ENCODE data around the gene PARP14. TPM values are rescaled to one million over a fixed set of nuclear protein-coding genes. Genes with fewer than 3 reads are reported as not detected.

The PARP14 gene
- total RNA-seq, 1 donor from 2014 or later, result 14.1 TPM

DNA sequence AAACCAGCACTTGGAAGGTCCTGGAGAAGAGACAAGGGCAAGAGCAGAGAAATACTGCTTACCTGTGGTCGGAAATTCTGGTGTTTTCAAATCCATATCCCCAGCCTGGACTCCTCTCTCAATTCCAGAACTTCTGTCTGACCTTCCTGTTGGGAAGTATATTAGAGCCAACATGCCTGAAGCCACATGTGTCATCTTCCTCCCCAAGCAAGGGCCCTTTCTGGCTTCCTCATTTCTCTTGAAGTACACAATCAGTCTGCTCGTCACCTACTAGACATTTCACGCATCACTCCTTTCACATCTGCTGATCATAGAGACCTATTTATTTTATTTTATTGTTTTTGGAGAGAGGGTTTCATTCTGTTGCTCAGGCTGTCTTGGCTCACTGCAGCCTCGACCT is 8.4 kb downstream of the PARP14 start:
- no peak for DNase-seq (ENCODE audit: low spot score)
- TF ChIP-seq, protein P1, sequence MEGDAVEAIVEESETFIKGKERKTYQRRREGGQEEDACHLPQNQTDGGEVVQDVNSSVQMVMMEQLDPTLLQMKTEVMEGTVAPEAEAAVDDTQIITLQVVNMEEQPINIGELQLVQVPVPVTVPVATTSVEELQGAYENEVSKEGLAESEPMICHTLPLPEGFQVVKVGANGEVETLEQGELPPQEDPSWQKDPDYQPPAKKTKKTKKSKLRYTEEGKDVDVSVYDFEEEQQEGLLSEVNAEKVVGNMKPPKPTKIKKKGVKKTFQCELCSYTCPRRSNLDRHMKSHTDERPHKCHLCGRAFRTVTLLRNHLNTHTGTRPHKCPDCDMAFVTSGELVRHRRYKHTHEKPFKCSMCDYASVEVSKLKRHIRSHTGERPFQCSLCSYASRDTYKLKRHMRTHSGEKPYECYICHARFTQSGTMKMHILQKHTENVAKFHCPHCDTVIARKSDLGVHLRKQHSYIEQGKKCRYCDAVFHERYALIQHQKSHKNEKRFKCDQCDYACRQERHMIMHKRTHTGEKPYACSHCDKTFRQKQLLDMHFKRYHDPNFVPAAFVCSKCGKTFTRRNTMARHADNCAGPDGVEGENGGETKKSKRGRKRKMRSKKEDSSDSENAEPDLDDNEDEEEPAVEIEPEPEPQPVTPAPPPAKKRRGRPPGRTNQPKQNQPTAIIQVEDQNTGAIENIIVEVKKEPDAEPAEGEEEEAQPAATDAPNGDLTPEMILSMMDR (IDR thresholded peaks at IDR 0.05), result no peak
- Mint-ChIP-seq H3K9me3 (ENCODE audit: low read depth) (no peaks in the 10 kb centered on the region), H3K4me1 (ENCODE audit: low read depth) (no peaks in the 10 kb centered on the region), H3K27me3 (ENCODE audit: low read depth) (no peaks in the 10 kb centered on the region), H3K27ac (ENCODE audit: unreplicated experiment) (no peak overlapping the region), H3K4me3 (ENCODE audit: unreplicated experiment) (no peak overlapping the region), H3K36me3 (ENCODE audit: low read depth) (peaks cover 25% of the 10 kb centered on the region)

DNA sequence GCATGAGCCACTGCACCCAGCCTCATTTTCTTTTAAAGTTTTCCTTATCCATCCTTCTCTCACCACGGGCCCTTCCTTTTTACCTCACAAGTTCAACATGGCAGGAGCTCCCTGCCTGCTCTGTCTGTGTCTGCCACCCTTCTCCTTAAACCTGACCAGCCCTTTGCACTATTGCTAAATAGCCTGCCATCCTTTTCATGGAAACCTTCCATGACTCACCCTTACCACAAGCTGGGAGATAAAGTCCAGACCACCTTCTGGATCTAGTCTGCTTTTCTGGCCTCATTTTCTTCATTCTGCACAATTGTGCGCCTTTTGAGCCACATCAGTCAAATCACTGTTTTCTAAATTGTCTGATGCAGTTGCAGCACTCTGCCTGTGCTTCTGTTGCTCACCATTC is 8.9 kb downstream of the PARP14 start:
- TF ChIP-seq, protein P1 (IDR thresholded peaks at IDR 0.05), result no peak
- Mint-ChIP-seq H3K4me1 (ENCODE audit: low read depth) (no peaks in the 10 kb centered on the region), H3K36me3 (ENCODE audit: low read depth) (peaks cover 25% of the 10 kb centered on the region), H3K4me3 (ENCODE audit: unreplicated experiment) (no peak overlapping the region), H3K27ac (ENCODE audit: unreplicated experiment) (no peak overlapping the region), H3K27me3 (ENCODE audit: low read depth) (no peaks in the 10 kb centered on the region), H3K9me3 (ENCODE audit: low read depth) (no peaks in the 10 kb centered on the region)
- no peak for DNase-seq (ENCODE audit: low spot score)

DNA sequence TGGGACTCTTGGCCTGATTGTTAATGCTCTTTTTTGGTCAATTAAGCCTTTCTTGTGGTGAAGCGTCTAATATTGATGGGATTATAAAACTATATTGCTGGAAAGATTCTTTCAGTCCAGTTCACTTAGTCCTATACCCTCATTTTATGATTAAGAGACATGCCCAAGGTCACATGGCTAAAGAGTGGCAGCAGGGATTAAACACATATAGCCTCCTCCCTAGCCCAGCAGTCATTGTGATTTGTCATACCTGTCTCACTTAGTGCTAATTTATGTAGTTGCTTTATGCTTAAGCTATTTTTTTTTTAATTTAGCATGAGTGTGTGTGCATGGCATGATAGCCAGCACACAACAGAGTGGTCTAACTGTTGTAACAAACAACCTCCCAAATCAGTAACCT is 9.5 kb downstream of the PARP14 start:
- TF ChIP-seq, protein P1 (IDR thresholded peaks at IDR 0.05), result no peak
- Mint-ChIP-seq H3K9me3 (ENCODE audit: low read depth) (no peaks in the 10 kb centered on the region), H3K4me3 (ENCODE audit: unreplicated experiment) (no peak overlapping the region), H3K36me3 (ENCODE audit: low read depth) (peaks cover 28% of the 10 kb centered on the region), H3K27me3 (ENCODE audit: low read depth) (no peaks in the 10 kb centered on the region), H3K27ac (ENCODE audit: unreplicated experiment) (no peak overlapping the region), H3K4me1 (ENCODE audit: low read depth) (no peaks in the 10 kb centered on the region)
- DNase-seq (ENCODE audit: low spot score), result no peak

DNA sequence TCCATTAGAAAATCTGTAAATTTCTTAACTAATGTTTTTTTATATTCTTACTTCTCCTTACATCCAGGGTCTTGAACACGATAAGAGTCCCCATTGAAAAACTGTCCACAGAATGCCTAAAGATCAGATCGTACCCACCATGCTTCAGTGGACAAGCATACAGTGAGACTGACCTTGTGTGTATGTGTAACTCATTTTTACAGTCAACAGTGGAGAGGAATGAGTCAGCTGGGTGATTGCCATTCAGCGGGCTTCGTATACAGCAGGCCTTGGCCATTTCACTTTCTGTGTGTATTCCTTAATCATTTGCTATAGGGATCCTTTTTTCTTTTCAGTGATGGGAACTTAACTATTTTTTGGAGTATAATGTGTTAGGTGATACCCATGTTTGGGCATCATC is 10.6 kb downstream of the PARP14 start:
- TF ChIP-seq, protein P1 (IDR thresholded peaks at IDR 0.05), result no peak
- H3K27ac Mint-ChIP-seq (ENCODE audit: unreplicated experiment), result no peak overlapping the region
- H3K4me1 Mint-ChIP-seq (ENCODE audit: low read depth), result no peaks in the 10 kb centered on the region
- no peak overlapping the region for H3K4me3 Mint-ChIP-seq (ENCODE audit: unreplicated experiment)
- DNase-seq (ENCODE audit: low spot score), result no peak
- no peaks in the 10 kb centered on the region for H3K27me3 Mint-ChIP-seq (ENCODE audit: low read depth)
- H3K9me3 Mint-ChIP-seq (ENCODE audit: low read depth), result no peaks in the 10 kb centered on the region
- H3K36me3 Mint-ChIP-seq (ENCODE audit: low read depth), result peaks cover 29% of the 10 kb centered on the region

DNA sequence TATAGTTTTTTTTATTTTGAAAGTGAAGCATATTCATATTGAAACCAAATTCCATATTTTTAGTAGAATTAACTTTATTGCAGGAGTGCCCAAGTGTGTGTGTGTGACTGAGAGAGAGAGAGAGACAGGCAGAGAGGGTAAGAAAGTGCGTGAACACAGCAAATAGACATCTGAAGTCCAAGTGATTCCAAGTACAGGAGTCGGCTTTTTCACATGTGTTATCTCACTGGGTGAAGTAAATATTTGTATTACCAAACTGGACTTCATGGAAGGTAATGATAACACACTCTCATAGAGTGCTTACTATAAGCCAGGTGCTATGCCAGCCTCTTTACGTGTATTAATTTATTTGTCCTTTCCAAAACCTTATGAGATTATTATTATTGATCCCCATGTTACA is 12.0 kb downstream of the PARP14 start:
- H3K27me3 Mint-ChIP-seq (ENCODE audit: low read depth), result no peaks in the 10 kb centered on the region
- DNase-seq (ENCODE audit: low spot score), result no peak
- no peak overlapping the region for H3K27ac Mint-ChIP-seq (ENCODE audit: unreplicated experiment)
- H3K4me3 Mint-ChIP-seq (ENCODE audit: unreplicated experiment), result no peak overlapping the region
- H3K9me3 Mint-ChIP-seq (ENCODE audit: low read depth), result no peaks in the 10 kb centered on the region
- TF ChIP-seq, protein P1 (IDR thresholded peaks at IDR 0.05), result no peak
- H3K4me1 Mint-ChIP-seq (ENCODE audit: low read depth), result no peaks in the 10 kb centered on the region
- H3K36me3 Mint-ChIP-seq (ENCODE audit: low read depth), result peaks cover 27% of the 10 kb centered on the region

All from chondrocyte (in vitro differentiated cells).